HAP-1 (cell line): ENCODE results near the gene ZBTB7C.

Experiments used
- DNase-seq, 2 experiments: peaks; one replicate each; pipeline ENCODE4 v3.0.0-alpha.2; 2016 to 2020; ENCODE audit warnings: low spot score in 2 of 2
- H3K27me3 ChIP-seq: fragments of 250-450 bp; sonication (Bioruptor Pico); 2 replicates; pipeline ENCODE4 v1.5.1; 2020; ENCODE audit warnings: low read depth, mild to moderate bottlenecking, moderate library complexity
- H3K36me3 ChIP-seq: fragments of 250-450 bp; sonication (Bioruptor Pico); replicated peaks from 2 replicates; pipeline ENCODE4 v1.5.1; 2020; ENCODE audit warnings: mild to moderate bottlenecking
- H3K4me1 ChIP-seq: fragments of 250-450 bp; sonication (Bioruptor Pico); 2 replicates; pipeline ENCODE4 v1.5.1; 2020; ENCODE audit warnings: mild to moderate bottlenecking
- H3K4me3 ChIP-seq: fragments of 250-450 bp; sonication (Bioruptor Pico); 2 replicates; pipeline ENCODE4 v1.5.1; 2020; ENCODE audit warnings: mild to moderate bottlenecking, moderate library complexity
- H3K9me3 ChIP-seq: fragments of 250-450 bp; sonication (Bioruptor Pico); 2 replicates; pipeline ENCODE4 v1.5.1; 2020; ENCODE audit warnings: mild to moderate bottlenecking, moderate library complexity
- in situ Hi-C: fragments of 300-500 bp; cut with MboI; formaldehyde crosslinking; loops from 3 replicates; pipeline ENCODE4 v1.14.3; 2020; ENCODE audit warnings: low sequenced_read_pairs, inconsistent platforms, mixed read lengths

The ZBTB7C gene

GRCh38 chr18:48006415-48007175, 402.6 kb downstream of the ZBTB7C start:
- Histone ChIP-seq H3K36me3 (no peaks in the 10 kb centered on the region), H3K9me3 (no peaks in the 10 kb centered on the region), H3K4me3 (no peak overlapping the region), H3K4me1 (0 out of 2 replicates have a peak, but pooled peaks cover 4% of the 10 kb centered on the region), H3K27me3 (no peaks in the 10 kb centered on the region)
- no peak for DNase-seq
- in situ Hi-C loops = no loop called here

DNA sequence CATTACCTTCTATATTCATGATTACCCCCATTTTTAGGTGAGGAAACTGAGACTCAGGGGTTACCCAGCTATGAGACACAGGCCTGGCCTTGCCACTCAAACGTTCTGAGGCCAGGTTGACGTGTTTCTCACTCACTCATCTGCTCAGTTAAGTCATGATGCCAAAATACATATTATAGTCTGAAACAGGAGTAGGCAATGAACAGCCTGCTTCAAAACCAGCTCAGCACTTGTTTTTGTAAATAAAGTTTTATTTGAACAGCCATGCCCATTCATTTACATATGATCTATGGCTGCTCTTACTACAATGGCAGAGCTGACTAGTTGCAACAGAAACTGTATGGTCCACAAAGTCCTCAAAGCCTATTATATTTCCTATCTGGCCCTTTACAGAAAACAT, 404.6 kb downstream of the ZBTB7C start:
- Histone ChIP-seq H3K9me3 (no peaks in the 10 kb centered on the region), H3K4me3 (no peak overlapping the region), H3K36me3 (no peaks in the 10 kb centered on the region), H3K27me3 (no peaks in the 10 kb centered on the region), H3K4me1 (0 out of 2 replicates have a peak, but pooled peaks cover 4% of the 10 kb centered on the region)
- no peak for DNase-seq
- in situ Hi-C loops = no loop called here

DNA sequence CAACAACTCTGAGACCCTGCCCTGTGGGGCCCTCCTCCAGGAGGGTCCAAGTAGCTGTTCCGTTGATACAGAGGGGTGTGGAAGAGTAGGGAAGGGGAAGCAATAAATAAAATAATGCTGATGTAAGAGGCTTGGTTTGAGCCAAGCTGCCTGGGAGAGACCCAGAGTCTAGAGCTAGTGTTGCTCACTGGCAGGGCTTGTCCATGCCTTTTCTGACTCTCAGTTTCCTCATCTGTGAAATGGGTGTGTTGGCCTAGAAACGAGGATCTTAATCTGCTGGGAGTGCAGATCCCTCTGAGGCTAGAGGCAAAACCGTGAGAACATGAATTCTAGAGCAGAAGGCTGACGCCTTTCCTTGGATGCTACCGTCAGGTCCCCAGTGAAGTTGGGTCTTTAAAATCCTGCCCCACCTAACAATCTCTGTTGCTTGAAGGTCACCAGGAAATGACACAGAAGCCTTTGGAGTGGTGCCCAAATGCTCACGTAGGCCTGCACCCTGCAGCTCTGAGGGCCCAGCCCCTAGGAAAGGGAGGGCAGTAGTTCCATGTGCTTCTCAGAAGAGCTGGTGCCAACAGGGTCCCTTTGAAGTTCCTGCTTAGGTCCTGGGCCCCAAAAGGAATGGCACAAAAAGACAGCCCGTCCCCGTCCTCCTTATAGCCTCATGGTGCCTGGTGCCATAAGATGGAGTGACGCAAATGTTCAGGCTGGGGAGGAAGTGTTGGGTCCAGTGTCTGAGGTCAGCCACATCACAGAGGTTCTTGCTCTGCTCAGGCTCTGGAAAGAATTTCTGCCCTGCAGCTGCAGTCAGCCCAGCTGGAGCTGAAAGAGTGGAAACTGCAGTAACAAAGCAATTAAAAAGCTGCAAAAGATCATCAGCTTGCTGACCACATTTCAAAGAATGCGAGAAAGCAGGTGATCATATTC, 405.5 kb downstream of the ZBTB7C start:
- DNase-seq = no peak
- no peak overlapping the region for H3K4me3 ChIP-seq
- H3K27me3 ChIP-seq = no peaks in the 10 kb centered on the region
- H3K36me3 ChIP-seq = no peaks in the 10 kb centered on the region
- H3K4me1 ChIP-seq = 0 out of 2 replicates have a peak, but pooled peaks cover 4% of the 10 kb centered on the region
- H3K9me3 ChIP-seq = no peaks in the 10 kb centered on the region
- in situ Hi-C loops = no loop called here

DNA sequence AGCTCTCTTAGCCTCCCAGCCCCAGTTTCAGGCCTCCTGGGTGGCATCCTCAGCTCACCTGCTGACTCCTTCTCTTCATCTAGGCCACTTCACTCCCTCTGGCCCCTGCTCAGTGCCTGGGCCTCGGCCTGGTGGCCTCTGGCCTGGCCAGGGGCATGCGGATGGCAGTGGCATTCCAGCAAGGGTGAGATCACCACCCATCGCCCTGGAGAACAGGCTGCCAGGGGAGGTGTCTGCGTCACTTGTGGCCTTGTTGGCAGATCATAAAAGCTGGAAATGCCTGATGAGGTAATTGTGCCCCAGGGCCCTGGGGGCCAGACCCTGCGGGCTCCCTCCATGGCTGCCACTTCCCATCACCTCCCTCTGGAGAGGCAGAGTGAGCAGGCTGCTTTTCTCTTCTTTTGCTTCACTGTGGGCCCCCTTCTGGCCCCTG, 406.2 kb downstream of the ZBTB7C start:
- no peaks in the 10 kb centered on the region for H3K27me3 ChIP-seq
- H3K36me3 ChIP-seq = no peaks in the 10 kb centered on the region
- 0 out of 2 replicates have a peak, but pooled peaks cover 4% of the 10 kb centered on the region for H3K4me1 ChIP-seq
- in situ Hi-C loops = no loop called here
- no peaks in the 10 kb centered on the region for H3K9me3 ChIP-seq
- no peak for DNase-seq
- H3K4me3 ChIP-seq = no peak overlapping the region

DNA sequence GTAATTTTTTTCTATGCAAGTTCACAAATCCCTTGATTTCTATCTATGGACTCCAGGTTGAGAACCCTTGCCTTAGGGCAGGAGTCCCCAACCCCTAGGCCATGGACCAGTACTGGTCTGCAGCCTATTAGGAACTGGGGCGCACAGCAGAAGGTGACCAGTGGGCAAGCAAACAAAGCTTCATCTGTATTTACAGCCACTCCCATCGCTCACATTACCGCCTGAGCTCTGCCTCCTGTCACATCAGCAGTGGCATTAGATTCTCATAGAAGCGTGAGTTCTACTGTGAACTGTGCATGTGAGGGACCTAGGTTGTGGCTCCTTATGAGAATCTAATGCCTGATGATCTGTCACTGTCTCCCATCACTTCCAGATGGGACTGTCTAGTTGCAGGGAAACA, 408.5 kb downstream of the ZBTB7C start:
- DNase-seq = no peak
- H3K27me3 ChIP-seq = no peaks in the 10 kb centered on the region
- peaks cover 7% of the 10 kb centered on the region for H3K4me1 ChIP-seq
- H3K4me3 ChIP-seq = no peak overlapping the region
- no peaks in the 10 kb centered on the region for H3K36me3 ChIP-seq
- in situ Hi-C loops = no loop called here
- no peaks in the 10 kb centered on the region; the same call in 1 of the 2 replicates for H3K9me3 ChIP-seq

- in situ Hi-C loops = no loop called here
- H3K9me3 ChIP-seq = no peaks in the 10 kb centered on the region; the same call in 1 of the 2 replicates
- H3K27me3 ChIP-seq = no peaks in the 10 kb centered on the region
- H3K4me1 ChIP-seq = peaks cover 9% of the 10 kb centered on the region
- H3K36me3 ChIP-seq = no peaks in the 10 kb centered on the region
- no peak for DNase-seq
- no peak overlapping the region for H3K4me3 ChIP-seq
Observed at GRCh38 chr18:47999801-48000248, 409.4 kb downstream of the ZBTB7C start.

DNA sequence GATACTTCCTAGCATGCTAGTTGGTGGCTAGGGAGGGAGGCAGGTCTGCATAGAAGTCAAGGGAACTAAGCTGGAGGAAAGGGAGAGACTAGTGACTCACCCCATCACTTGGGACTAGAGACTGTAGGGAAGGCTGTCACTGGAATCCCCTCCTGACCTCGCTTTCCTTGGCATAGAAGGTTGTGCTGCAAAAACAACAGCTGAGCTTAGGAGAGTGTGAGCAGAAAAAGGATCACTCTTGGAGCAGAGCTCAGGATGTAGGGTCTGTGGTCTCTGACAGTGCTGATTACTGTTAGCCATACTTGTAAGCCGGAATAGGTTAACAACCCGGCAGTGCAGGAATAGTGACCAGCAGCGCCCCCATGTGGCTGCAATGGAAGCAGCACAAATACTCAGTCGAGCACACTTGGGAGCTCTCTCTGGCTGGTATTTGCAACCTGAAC, 411.8 kb downstream of the ZBTB7C start:
- no peaks in the 10 kb centered on the region for H3K27me3 ChIP-seq
- H3K4me1 ChIP-seq = peaks cover 9% of the 10 kb centered on the region
- no peaks in the 10 kb centered on the region; the same call in 1 of the 2 replicates for H3K9me3 ChIP-seq
- no peak overlapping the region for H3K4me3 ChIP-seq
- in situ Hi-C loops = no loop called here
- DNase-seq = peak in 1 of 2 experiments; percentile 66
- H3K36me3 ChIP-seq = no peaks in the 10 kb centered on the region

- Histone ChIP-seq H3K4me1 (peaks cover 9% of the 10 kb centered on the region), H3K9me3 (no peaks in the 10 kb centered on the region; the same call in 1 of the 2 replicates), H3K4me3 (no peak overlapping the region), H3K36me3 (no peaks in the 10 kb centered on the region), H3K27me3 (no peaks in the 10 kb centered on the region)
- peak; percentile 74 to 90 for DNase-seq
- in situ Hi-C loops = no loop called here
Observed at GRCh38 chr18:47996091-47996541, 413.1 kb downstream of the ZBTB7C start.

DNA sequence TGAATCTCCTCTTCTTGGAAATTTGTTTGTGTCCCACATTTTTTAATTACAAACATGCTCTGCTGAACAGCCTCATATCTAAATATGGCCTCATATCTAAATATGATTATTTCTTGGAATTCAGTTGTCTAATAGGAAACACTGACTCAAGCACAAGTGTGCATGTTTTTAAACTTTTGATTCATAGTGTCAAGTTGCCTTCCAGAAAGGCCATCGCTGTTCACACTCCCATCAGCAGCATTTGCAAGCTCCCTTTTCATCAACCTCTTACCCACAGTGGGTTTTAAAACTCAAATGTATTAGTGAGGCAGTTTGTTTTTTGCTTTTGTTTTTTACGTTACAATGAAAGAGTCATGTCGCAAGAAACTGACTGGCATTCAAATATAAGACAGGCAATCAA, 413.5 kb downstream of the ZBTB7C start:
- H3K4me1 ChIP-seq = peaks cover 9% of the 10 kb centered on the region
- in situ Hi-C loops = no loop called here
- DNase-seq = no peak
- H3K9me3 ChIP-seq = no peaks in the 10 kb centered on the region; the same call in 1 of the 2 replicates
- H3K27me3 ChIP-seq = no peaks in the 10 kb centered on the region
- no peak overlapping the region for H3K4me3 ChIP-seq
- H3K36me3 ChIP-seq = no peaks in the 10 kb centered on the region

- in situ Hi-C loops = no loop called here
- Histone ChIP-seq H3K4me1 (peaks cover 9% of the 10 kb centered on the region), H3K9me3 (no peaks in the 10 kb centered on the region; the same call in 1 of the 2 replicates), H3K27me3 (no peaks in the 10 kb centered on the region), H3K36me3 (no peaks in the 10 kb centered on the region), H3K4me3 (no peak overlapping the region)
- no peak for DNase-seq
Observed at GRCh38 chr18:47993409-47993808, 415.8 kb downstream of the ZBTB7C start.

- H3K4me3 ChIP-seq = no peak overlapping the region
- H3K27me3 ChIP-seq = no peaks in the 10 kb centered on the region
- no peaks in the 10 kb centered on the region; the same call in 1 of the 2 replicates for H3K9me3 ChIP-seq
- in situ Hi-C loops = no loop called here
- peaks cover 9% of the 10 kb centered on the region for H3K4me1 ChIP-seq
- no peak for DNase-seq
- no peaks in the 10 kb centered on the region for H3K36me3 ChIP-seq
Observed at GRCh38 chr18:47992976-47993375, 416.2 kb downstream of the ZBTB7C start.

- no peak for DNase-seq
- Histone ChIP-seq H3K9me3 (no peaks in the 10 kb centered on the region; the same call in 1 of the 2 replicates), H3K4me3 (no peak overlapping the region), H3K27me3 (no peaks in the 10 kb centered on the region), H3K4me1 (peaks cover 9% of the 10 kb centered on the region), H3K36me3 (no peaks in the 10 kb centered on the region)
- in situ Hi-C loops = no loop called here
Observed at GRCh38 chr18:47992266-47992665, 416.9 kb downstream of the ZBTB7C start.

DNA sequence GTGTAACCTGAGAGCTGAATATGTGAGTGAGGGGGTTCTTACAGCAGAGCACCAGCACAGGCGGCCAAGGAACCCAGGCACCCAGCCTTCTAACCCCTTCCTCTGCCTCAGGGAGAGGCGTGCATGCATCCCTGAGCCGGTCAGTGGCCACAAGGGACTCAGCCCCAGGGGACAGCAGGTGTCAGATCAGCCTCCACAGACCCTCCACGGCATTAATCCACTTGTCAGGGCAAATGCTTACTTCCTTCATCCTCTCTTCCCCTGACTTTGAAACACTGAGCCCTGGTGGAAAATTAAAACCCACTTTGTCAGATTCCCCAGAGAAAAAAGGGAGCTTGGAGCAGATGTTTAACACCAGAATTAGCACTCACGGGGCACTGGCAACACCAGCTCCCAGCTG, 418.2 kb downstream of the ZBTB7C start:
- in situ Hi-C loops = no loop called here
- Histone ChIP-seq H3K4me1 (peaks cover 5% of the 10 kb centered on the region), H3K27me3 (no peaks in the 10 kb centered on the region), H3K9me3 (no peaks in the 10 kb centered on the region), H3K4me3 (no peak overlapping the region), H3K36me3 (no peaks in the 10 kb centered on the region)
- DNase-seq = no peak

DNA sequence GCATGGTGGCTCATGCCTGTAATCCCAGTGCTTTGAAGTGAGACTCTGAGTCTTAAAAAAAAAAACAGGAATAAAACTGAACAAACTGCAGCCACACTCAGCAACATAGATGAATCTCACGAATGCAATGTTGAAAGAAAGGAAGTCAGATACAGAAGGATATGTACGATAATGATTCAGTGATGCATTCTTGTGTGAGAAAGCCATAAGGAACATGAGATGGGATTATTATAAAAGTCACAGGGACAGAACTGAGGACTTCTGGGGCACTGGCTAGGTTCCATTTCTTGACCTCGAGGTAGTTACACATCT, 421.8 kb downstream of the ZBTB7C start:
- Histone ChIP-seq H3K36me3 (no peaks in the 10 kb centered on the region), H3K9me3 (no peaks in the 10 kb centered on the region), H3K4me1 (no peaks in the 10 kb centered on the region), H3K27me3 (no peaks in the 10 kb centered on the region), H3K4me3 (no peak overlapping the region)
- no peak for DNase-seq
- in situ Hi-C loops = no loop called here
